HCT116 (cell line): ENCODE results near the gene ADARB1. TPM values are rescaled to one million over a fixed set of nuclear protein-coding genes. Genes with fewer than 3 reads are reported as not detected.

Source experiments
- ATAC-seq: fragments of 200-7000 bp; cut with Tn5 transposase; 2 replicates; pipeline ENCODE4 v1.9.1; 2020; ENCODE audit warnings: mild to moderate bottlenecking, moderate library complexity
- BruUV-seq: library from RNA; stranded (reverse); fragments of 400-500 nt; replicated peaks from 2 replicates; lab custom pipeline; 2021; lab: Mats Ljungman, UMichigan
- CTCF ChIA-PET: fragments of 300-600 bp; sonication (Branson Sonifier 250); formaldehyde crosslinking; loops from one replicate; lab custom pipeline; 2021; ENCODE audit warnings: antibody characterized with exemption; lab: Charles Lee
- POLR2A ChIA-PET: fragments of 300-600, 350-600 bp; sonication (Branson Sonifier 250); formaldehyde crosslinking; loops from one replicate; lab custom pipeline; 2021; ENCODE audit warnings: antibody characterized with exemption; lab: Charles Lee
- RAD21 ChIA-PET, 2 experiments: fragments of 300-600 bp; sonication (Branson Sonifier 250); formaldehyde crosslinking; loops; one replicate each; lab custom pipeline; 2023; ENCODE audit warnings: low total read pairs in 2 of 2; ENCODE audit not compliant: uncharacterized antibody in 2 of 2, unreplicated experiment in 2 of 2, low non-redundant PET in 1 of 2; lab: Charles Lee
- DNase-seq: peaks from one replicate; pipeline ENCODE4 v3.0.0-alpha.2; 2010; ENCODE audit warnings: low read depth, low spot score
- H2AFZ ChIP-seq: fragments of 200-600 bp; shearing (Covaris generic), sonication (generic); 2 replicates; pipeline ENCODE4 v1.6.1; 2017; ENCODE audit warnings: low read depth, mixed run types, mixed read lengths, antibody characterized with exemption, low read length; ENCODE audit not compliant: poor library complexity, severe bottlenecking
- H3K27ac ChIP-seq: 2 replicates; pipeline ENCODE4 v1.5.1; 2012; ENCODE audit warnings: low read depth, low read length
- H3K27me3 ChIP-seq: fragments of 200-600 bp; sonication (generic); 2 replicates; pipeline ENCODE4 v1.6.1; 2016; ENCODE audit warnings: mixed run types, low read length, mixed read lengths; ENCODE audit not compliant: insufficient read depth
- H3K36me3 ChIP-seq, 2 experiments: fragments of 200-500 bp in 1 of 2; fragments of 200-600 bp in 1 of 2; sonication (Bioruptor generic) in 1 of 2; sonication (generic) in 1 of 2; 2 replicates each; pipeline versions ENCODE4 v1.5.1 to v1.6.1; 2014 to 2016; ENCODE audit warnings: low read length in 2 of 2, inconsistent platforms in 1 of 2, mixed read lengths in 1 of 2, mixed run types in 1 of 2; ENCODE audit not compliant: insufficient read depth in 2 of 2, control insufficient read depth in 1 of 2
- H3K4me1 ChIP-seq, 2 experiments: fragments of 200-600 bp in 1 of 2; sonication (generic) in 1 of 2; 2 replicates each; pipeline versions ENCODE4 v1.5.1 to v1.6.1; 2012 to 2017; ENCODE audit warnings: low read length in 2 of 2, inconsistent platforms in 1 of 2, mild to moderate bottlenecking in 1 of 2, mixed read lengths in 1 of 2, mixed run types in 1 of 2, moderate library complexity in 1 of 2; ENCODE audit not compliant: insufficient read depth in 2 of 2, control insufficient read depth in 1 of 2
- H3K4me2 ChIP-seq: fragments of 200-600 bp; sonication (generic); 2 replicates; pipeline ENCODE4 v1.6.1; 2017; ENCODE audit warnings: mixed run types, low read length, mixed read lengths
- H3K4me3 ChIP-seq, 2 experiments: fragments of 200-600 bp in 1 of 2; sonication (generic) in 1 of 2; replicated peaks in 1 of 2; 2 replicates each; pipeline ENCODE4 v1.5.1; 2011 to 2016; ENCODE audit warnings: low read length in 2 of 2, control low read depth in 1 of 2, low read depth in 1 of 2, mild to moderate bottlenecking in 1 of 2, mixed read lengths in 1 of 2, mixed run types in 1 of 2
- H3K79me2 ChIP-seq: fragments of 200-600 bp; sonication (generic); 2 replicates; pipeline ENCODE4 v1.6.1; 2017; ENCODE audit warnings: mild to moderate bottlenecking, mixed run types, low read length, moderate library complexity, mixed read lengths; ENCODE audit not compliant: insufficient read depth
- H3K9ac ChIP-seq: fragments of 200-600 bp; sonication (generic); 2 replicates; pipeline ENCODE4 v1.6.1; 2016; ENCODE audit warnings: low read length, mixed read lengths
- H3K9me2 ChIP-seq: fragments of 200-600 bp; sonication (generic), shearing (Covaris generic); 2 replicates; pipeline ENCODE4 v1.6.1; 2017; ENCODE audit warnings: mixed run types, mild to moderate bottlenecking, moderate library complexity; ENCODE audit not compliant: insufficient read depth
- H3K9me3 ChIP-seq, 2 experiments: fragments of 200-500 bp in 1 of 2; fragments of 200-600 bp in 1 of 2; sonication (Bioruptor generic) in 1 of 2; sonication (generic) in 1 of 2; 2 replicates each; pipeline ENCODE4 v1.6.1; 2014 to 2017; ENCODE audit warnings: low read length in 2 of 2, mixed read lengths in 2 of 2, inconsistent platforms in 1 of 2, low read depth in 1 of 2, mild to moderate bottlenecking in 1 of 2, mixed run types in 1 of 2, moderate library complexity in 1 of 2; ENCODE audit not compliant: control insufficient read depth in 1 of 2, insufficient read depth in 1 of 2
- H4K20me1 ChIP-seq: fragments of 200-600 bp; sonication (generic), shearing (Covaris generic); 2 replicates; pipeline ENCODE4 v1.6.1; 2017; ENCODE audit warnings: mixed run types, mild to moderate bottlenecking, moderate library complexity; ENCODE audit not compliant: insufficient read depth
- CBX3 ChIP-seq: IDR thresholded peaks from 2 replicates; pipeline ENCODE4 v1.6.1; 2012; ENCODE audit warnings: low read depth
- CEBPB ChIP-seq: IDR thresholded peaks from 2 replicates; pipeline ENCODE4 v1.6.1; 2012; ENCODE audit warnings: low read depth
- EGR1 ChIP-seq: IDR thresholded peaks from 2 replicates; pipeline ENCODE4 v1.6.1; 2012; ENCODE audit warnings: low read depth
- EZH2phosphoT487 ChIP-seq: fragments of 200-600 bp; IDR thresholded peaks from 2 replicates; pipeline ENCODE4 v1.6.1; 2018; ENCODE audit warnings: antibody characterized with exemption, borderline replicate concordance
- JUND ChIP-seq: IDR thresholded peaks from 2 replicates; pipeline ENCODE4 v1.6.1; 2012
- POLR2A ChIP-seq: IDR thresholded peaks from 2 replicates; pipeline ENCODE4 v1.7.0; 2011; ENCODE audit warnings: borderline replicate concordance; ENCODE audit not compliant: insufficient read depth, insufficient read length; ENCODE audit errors: extremely low read depth
- POLR2AphosphoS5 ChIP-seq: IDR thresholded peaks from 2 replicates; pipeline ENCODE4 v1.6.1; 2011; ENCODE audit warnings: mild to moderate bottlenecking, low read depth, low read length, moderate library complexity
- SIN3A ChIP-seq: IDR thresholded peaks from 2 replicates; pipeline ENCODE4 v1.6.1; 2012; ENCODE audit warnings: low read depth
- SP1 ChIP-seq: IDR thresholded peaks from 2 replicates; pipeline ENCODE4 v1.6.1; 2012; ENCODE audit warnings: low read depth
- SRF ChIP-seq: IDR thresholded peaks from 2 replicates; pipeline ENCODE4 v1.6.1; 2012; ENCODE audit warnings: low read depth
- TCF7L2 ChIP-seq: IDR thresholded peaks from 2 replicates; pipeline ENCODE4 v1.7.0; 2011; ENCODE audit warnings: borderline replicate concordance, inconsistent platforms; ENCODE audit not compliant: insufficient read depth, insufficient read length; ENCODE audit errors: extremely low read depth
- YY1 ChIP-seq: IDR thresholded peaks from 2 replicates; pipeline ENCODE4 v1.6.1; 2011; ENCODE audit warnings: low read length, low read depth, moderate library complexity, mild to moderate bottlenecking; ENCODE audit not compliant: insufficient replicate concordance; ENCODE audit errors: extremely low read depth
- ZFX ChIP-seq: fragments of 450-650 bp; IDR thresholded peaks from 2 replicates; pipeline ENCODE4 v1.6.1; 2017
- intact Hi-C: fragments of 100-400 bp; cut with micrococcal nuclease; formaldehyde crosslinking; loops from 2 replicates; pipeline ENCODE4 v1.10.0; 2022
- total RNA-seq: library from RNA; stranded (reverse); gene quantifications from one replicate; pipeline ENCODE4 v1.2.1, GENCODE V29; 2021; ENCODE audit not compliant: unreplicated experiment
- TF ChIP-seq, protein P1 (sequence below): IDR thresholded peaks from 2 replicates; pipeline ENCODE4 v1.6.1; 2012
- TF ChIP-seq, protein P2 (sequence below), 3 experiments: fragments of 200-600 bp in 1 of 3; sonication (generic) in 1 of 3; IDR thresholded peaks in 2 of 3; conservative IDR thresholded peaks in 1 of 3; 2 replicates each; pipeline ENCODE4 v1.5.1; 2012 to 2017; ENCODE audit warnings: low read depth in 2 of 3, low read length in 2 of 3, antibody characterized with exemption in 1 of 3, borderline replicate concordance in 1 of 3, control low read depth in 1 of 3, mild to moderate bottlenecking in 1 of 3, mixed read lengths in 1 of 3, mixed run types in 1 of 3, moderate library complexity in 1 of 3; ENCODE audit not compliant: insufficient read depth in 1 of 3

ADARB1 gene
- total RNA-seq, 1 experiment from 2014 or later = 13.5 TPM

DNA sequence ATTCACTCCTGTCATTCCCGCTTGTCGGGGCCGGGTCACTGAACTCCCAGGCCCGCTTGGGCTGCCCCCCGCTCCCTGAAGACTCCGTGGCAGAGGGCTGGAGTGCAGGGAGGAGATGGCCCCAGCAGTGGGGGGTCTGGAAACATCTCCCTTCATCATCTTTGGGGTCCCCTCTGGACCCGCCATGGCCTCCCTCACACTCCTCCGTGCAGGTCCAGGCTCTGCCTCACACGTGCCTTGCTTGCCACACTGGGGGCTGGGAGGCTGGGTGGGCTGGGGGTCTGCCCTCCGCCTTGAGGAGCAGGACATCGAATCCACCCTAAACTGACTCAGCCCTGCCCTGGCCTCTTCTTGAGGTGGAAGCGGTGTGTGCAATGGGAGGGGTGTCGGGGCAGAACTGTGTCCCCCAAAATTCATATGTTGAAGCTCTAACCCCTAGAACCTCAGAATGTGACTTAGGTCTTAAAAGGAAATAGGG is 178.1 kb downstream of the ADARB1 start:
- H3K36me3 ChIP-seq = no peaks in the 10 kb centered on the region
- no peak overlapping the region for H2AFZ ChIP-seq
- no peak for DNase-seq
- no peaks in the 10 kb centered on the region for H3K27me3 ChIP-seq
- H3K4me3 ChIP-seq = no peak overlapping the region
- peaks cover 4 to 16% of the 10 kb centered on the region in 2 experiments; a peak in 2 of 4 replicates for H3K4me1 ChIP-seq
- H4K20me1 ChIP-seq = no peaks in the 10 kb centered on the region
- H3K27ac ChIP-seq = no peak overlapping the region
- TF ChIP-seq, protein P1, sequence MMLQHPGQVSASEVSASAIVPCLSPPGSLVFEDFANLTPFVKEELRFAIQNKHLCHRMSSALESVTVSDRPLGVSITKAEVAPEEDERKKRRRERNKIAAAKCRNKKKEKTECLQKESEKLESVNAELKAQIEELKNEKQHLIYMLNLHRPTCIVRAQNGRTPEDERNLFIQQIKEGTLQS = no peak
- TF ChIP-seq, protein P2, sequence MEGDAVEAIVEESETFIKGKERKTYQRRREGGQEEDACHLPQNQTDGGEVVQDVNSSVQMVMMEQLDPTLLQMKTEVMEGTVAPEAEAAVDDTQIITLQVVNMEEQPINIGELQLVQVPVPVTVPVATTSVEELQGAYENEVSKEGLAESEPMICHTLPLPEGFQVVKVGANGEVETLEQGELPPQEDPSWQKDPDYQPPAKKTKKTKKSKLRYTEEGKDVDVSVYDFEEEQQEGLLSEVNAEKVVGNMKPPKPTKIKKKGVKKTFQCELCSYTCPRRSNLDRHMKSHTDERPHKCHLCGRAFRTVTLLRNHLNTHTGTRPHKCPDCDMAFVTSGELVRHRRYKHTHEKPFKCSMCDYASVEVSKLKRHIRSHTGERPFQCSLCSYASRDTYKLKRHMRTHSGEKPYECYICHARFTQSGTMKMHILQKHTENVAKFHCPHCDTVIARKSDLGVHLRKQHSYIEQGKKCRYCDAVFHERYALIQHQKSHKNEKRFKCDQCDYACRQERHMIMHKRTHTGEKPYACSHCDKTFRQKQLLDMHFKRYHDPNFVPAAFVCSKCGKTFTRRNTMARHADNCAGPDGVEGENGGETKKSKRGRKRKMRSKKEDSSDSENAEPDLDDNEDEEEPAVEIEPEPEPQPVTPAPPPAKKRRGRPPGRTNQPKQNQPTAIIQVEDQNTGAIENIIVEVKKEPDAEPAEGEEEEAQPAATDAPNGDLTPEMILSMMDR (IDR thresholded peaks at IDR 0.05 in 2 of 3, conservative IDR thresholded peaks at IDR 0.05 in 1 of 3; ENCODE audit: borderline replicate concordance in 1 of 3, insufficient read depth in 1 of 3, low read depth in 2 of 3, low read length in 2 of 3) = no peak
- TF ChIP-seq SRF (no peak), POLR2A (no peak), CBX3 (no peak), JUND (no peak), EGR1 (no peak), POLR2AphosphoS5 (no peak), TCF7L2 (no peak), EZH2phosphoT487 (no peak), SP1 (no peak), ZFX (no peak), CEBPB (no peak), YY1 (no peak), SIN3A (no peak)
- TF ChIP-seq, all 23 proteins: peak for 0
- RAD21 ChIA-PET = no interaction called here
- POLR2A ChIA-PET = no interaction called here
- no peak for ATAC-seq
- Histone ChIP-seq H3K9ac (no peak overlapping the region), H3K9me2 (no peaks in the 10 kb centered on the region), H3K9me3 (no peaks in the 10 kb centered on the region), H3K4me2 (no peak overlapping the region), H3K79me2 (no peaks in the 10 kb centered on the region)
- no TSS peak for BruUV-seq
- CTCF ChIA-PET = no interaction called here
- intact Hi-C loops = no loop called here
